ENCODE measurements around the gene CRYL1. TPM values are rescaled to one million over a fixed set of nuclear protein-coding genes. Genes with fewer than 3 reads are reported as not detected.

The CRYL1 gene
- total and polyA plus RNA-seq, 4 donors: 14.1 to 24.1 (median 22.1) TPM

GRCh38 chr13:20404488-20405222 lies 121.0 kb downstream of the CRYL1 start:
- peaks cover 0 to 5% (median 1%) of the 10 kb centered on the region in 4 donors for H3K36me3 ChIP-seq (ENCODE audit: control insufficient read depth in 4 of 4, insufficient read depth in 4 of 4, low read length in 4 of 4)
- H3K9ac ChIP-seq (ENCODE audit: insufficient read depth in 1 of 2, low read length in 2 of 2): no peak overlapping the region
- H3K27me3 ChIP-seq (ENCODE audit: control insufficient read depth in 3 of 3, insufficient read depth in 3 of 3, low read length in 2 of 3): peaks cover 0 to 3% (median 0%) of the 10 kb centered on the region in 3 donors
- no peak for DNase-seq
- no peak for TF ChIP-seq CTCF (IDR thresholded peaks at IDR 0.05; ENCODE audit: control extremely low read depth, extremely low read depth)
- peaks cover 0 to 2% (median 0%) of the 10 kb centered on the region in 5 donors for H3K4me1 ChIP-seq (ENCODE audit: control insufficient read depth in 5 of 5, insufficient read depth in 5 of 5, low read length in 5 of 5)
- no peak overlapping the region for H3K4me3 ChIP-seq
- H3K27ac ChIP-seq (ENCODE audit: low read depth in 1 of 2, low read length in 1 of 2): no peak overlapping the region
- 92 to 95% methylated on average over 13 of the region's 13 CpGs for whole genome bisulfite sequencing, 2 donors
- no peaks in the 10 kb centered on the region for H3K9me3 ChIP-seq (ENCODE audit: control insufficient read depth in 4 of 4, insufficient read depth in 3 of 4, low read length in 3 of 4)
- no peak for ATAC-seq (ENCODE audit: insufficient read depth, low FRiP score)

- no peaks in the 10 kb centered on the region for H3K9me3 ChIP-seq (ENCODE audit: control insufficient read depth in 4 of 4, insufficient read depth in 3 of 4, low read length in 3 of 4)
- peaks cover 0 to 2% (median 0%) of the 10 kb centered on the region in 5 donors for H3K4me1 ChIP-seq (ENCODE audit: control insufficient read depth in 5 of 5, insufficient read depth in 5 of 5, low read length in 5 of 5)
- 89 to 91% methylated on average over 10 of the region's 10 CpGs for WGBS, 2 donors
- peaks cover 0 to 3% (median 0%) of the 10 kb centered on the region in 3 donors for H3K27me3 ChIP-seq (ENCODE audit: control insufficient read depth in 3 of 3, insufficient read depth in 3 of 3, low read length in 2 of 3)
- no peak overlapping the region for H3K4me3 ChIP-seq
- no peak for ATAC-seq (ENCODE audit: insufficient read depth, low FRiP score)
- no peak for TF ChIP-seq CTCF (IDR thresholded peaks at IDR 0.05; ENCODE audit: control extremely low read depth, extremely low read depth)
- no peak overlapping the region for H3K9ac ChIP-seq (ENCODE audit: insufficient read depth in 1 of 2, low read length in 2 of 2)
- no peak overlapping the region for H3K27ac ChIP-seq (ENCODE audit: low read depth in 1 of 2, low read length in 1 of 2)
- DNase-seq: no peak
- peaks cover 0 to 5% (median 1%) of the 10 kb centered on the region in 4 donors for H3K36me3 ChIP-seq (ENCODE audit: control insufficient read depth in 4 of 4, insufficient read depth in 4 of 4, low read length in 4 of 4)
Observed at GRCh38 chr13:20403826-20404225, 121.8 kb downstream of the CRYL1 start.

GRCh38 chr13:20402881-20403280 lies 122.8 kb downstream of the CRYL1 start:
- ATAC-seq (ENCODE audit: insufficient read depth, low FRiP score) (no peak), DNase-seq (no peak)
- WGBS, 2 donors: 90% methylated on average over 5 of the region's 5 CpGs

More at GRCh38 chr13:20402881-20403280, 122.8 kb downstream of the CRYL1 start:
- H3K27ac ChIP-seq (ENCODE audit: low read depth in 1 of 2, low read length in 1 of 2): no peak overlapping the region
- no peak overlapping the region for H3K9ac ChIP-seq (ENCODE audit: insufficient read depth in 1 of 2, low read length in 2 of 2)
- no peak overlapping the region for H3K4me3 ChIP-seq
- H3K36me3 ChIP-seq (ENCODE audit: control insufficient read depth in 4 of 4, insufficient read depth in 4 of 4, low read length in 4 of 4): peaks cover 0 to 5% (median 1%) of the 10 kb centered on the region in 4 donors
- no peaks in the 10 kb centered on the region for H3K4me1 ChIP-seq (ENCODE audit: control insufficient read depth in 5 of 5, insufficient read depth in 5 of 5, low read length in 5 of 5)
- peaks cover 0 to 3% (median 0%) of the 10 kb centered on the region in 3 donors for H3K27me3 ChIP-seq (ENCODE audit: control insufficient read depth in 3 of 3, insufficient read depth in 3 of 3, low read length in 2 of 3)
- TF ChIP-seq CTCF (IDR thresholded peaks at IDR 0.05; ENCODE audit: control extremely low read depth, extremely low read depth): no peak
- no peaks in the 10 kb centered on the region for H3K9me3 ChIP-seq (ENCODE audit: control insufficient read depth in 4 of 4, insufficient read depth in 3 of 4, low read length in 3 of 4)
